ENCODE measurements around the gene ZNF121.

DNA sequence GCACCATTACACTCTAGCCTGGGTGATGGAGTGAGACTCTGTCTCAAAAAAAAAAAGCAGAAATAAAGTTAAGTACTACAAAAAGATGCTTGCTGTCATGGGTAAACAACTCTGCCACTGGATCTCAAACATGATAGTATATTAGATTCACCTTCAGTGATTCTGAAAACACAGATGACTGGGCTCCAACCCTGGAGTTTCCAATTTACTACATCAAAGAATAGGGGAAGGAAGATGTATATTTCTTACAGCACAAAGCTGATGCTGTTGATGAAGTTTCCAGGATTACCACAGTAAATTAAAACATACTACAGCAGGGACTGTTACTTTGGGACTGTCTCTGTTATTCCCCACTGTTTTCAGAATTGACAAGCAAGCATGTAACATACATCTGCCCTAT, 31.5 kb upstream of the ZNF121 start:
- TF ChIP-seq, protein P1, sequence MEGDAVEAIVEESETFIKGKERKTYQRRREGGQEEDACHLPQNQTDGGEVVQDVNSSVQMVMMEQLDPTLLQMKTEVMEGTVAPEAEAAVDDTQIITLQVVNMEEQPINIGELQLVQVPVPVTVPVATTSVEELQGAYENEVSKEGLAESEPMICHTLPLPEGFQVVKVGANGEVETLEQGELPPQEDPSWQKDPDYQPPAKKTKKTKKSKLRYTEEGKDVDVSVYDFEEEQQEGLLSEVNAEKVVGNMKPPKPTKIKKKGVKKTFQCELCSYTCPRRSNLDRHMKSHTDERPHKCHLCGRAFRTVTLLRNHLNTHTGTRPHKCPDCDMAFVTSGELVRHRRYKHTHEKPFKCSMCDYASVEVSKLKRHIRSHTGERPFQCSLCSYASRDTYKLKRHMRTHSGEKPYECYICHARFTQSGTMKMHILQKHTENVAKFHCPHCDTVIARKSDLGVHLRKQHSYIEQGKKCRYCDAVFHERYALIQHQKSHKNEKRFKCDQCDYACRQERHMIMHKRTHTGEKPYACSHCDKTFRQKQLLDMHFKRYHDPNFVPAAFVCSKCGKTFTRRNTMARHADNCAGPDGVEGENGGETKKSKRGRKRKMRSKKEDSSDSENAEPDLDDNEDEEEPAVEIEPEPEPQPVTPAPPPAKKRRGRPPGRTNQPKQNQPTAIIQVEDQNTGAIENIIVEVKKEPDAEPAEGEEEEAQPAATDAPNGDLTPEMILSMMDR (IDR thresholded peaks at IDR 0.05): no peak
- TF ChIP-seq EZH2 (IDR thresholded peaks at IDR 0.05): no peak
